Prostate gland (tissue), 2 donors: ENCODE measurements around the gene QPCT. TPM values are rescaled to one million over a fixed set of nuclear protein-coding genes. Genes with fewer than 3 reads are reported as not detected.
"Not testable (repeated sequence)": the region's sequence is repeated elsewhere in the genome, so short reads cannot be mapped to it uniquely, and the experiment has no call there.

Experiments used
- DNase-seq: peaks from one replicate; pipeline ENCODE4 v3.0.0-alpha.2; 2019; ENCODE audit warnings: low spot score
- H3K27ac ChIP-seq, 2 donors: fragments of 200-600 bp; sonication (generic); 2 replicates each; pipeline ENCODE4 v1.5.1; 2017 to 2019
- H3K27me3 ChIP-seq: fragments of 200-600 bp; sonication (generic); replicated peaks from 2 replicates; pipeline ENCODE4 v1.5.1; 2019; ENCODE audit not compliant: insufficient read depth
- H3K36me3 ChIP-seq, 2 donors: fragments of 200-600 bp; sonication (generic); 1 replicate in 1 of 2; 2 replicates in 1 of 2; pipeline versions ENCODE4 v1.5.1 to v1.8.1; 2017 to 2019
- H3K4me1 ChIP-seq: fragments of 200-600 bp; sonication (generic); replicated peaks from 2 replicates; pipeline ENCODE4 v1.5.1; 2019
- H3K4me3 ChIP-seq, 2 donors: fragments of 200-600 bp; sonication (generic); 2 replicates each; pipeline ENCODE4 v1.5.1; 2017 to 2019
- H3K9me3 ChIP-seq: fragments of 200-600 bp; sonication (generic); 2 replicates; pipeline ENCODE4 v1.5.1; 2017
- POLR2A ChIP-seq: fragments of 450-650 bp; IDR thresholded peaks from one replicate; pipeline ENCODE4 v1.6.1; 2016; ENCODE audit warnings: antibody characterized with exemption, mild to moderate bottlenecking
- POLR2AphosphoS5 ChIP-seq: sonication (generic); formaldehyde crosslinking; IDR thresholded peaks from one replicate; pipeline ENCODE4 v1.6.1; 2017; ENCODE audit warnings: antibody characterized with exemption
- WGBS: methylation state at CpG from one replicate; pipeline ENCODE4 v1.1.5; 2018; 5-methylcytosine and 5-hydroxymethylcytosine counted together
- intact Hi-C: fragments of 100-400 bp; cut with DNase I; formaldehyde crosslinking; loops from one replicate; pipeline ENCODE4 v1.14.2; 2022
- total RNA-seq, 2 donors: library from RNA; depleted of rRNA; stranded (reverse); fragments of >200 nt; gene quantifications; one replicate each; pipeline ENCODE4 v1.1.0, GENCODE V29; 2016
- TF ChIP-seq, protein P1 (sequence below), 4 experiments: fragments of 200-600 bp in 2 of 4; fragments of 450-650 bp in 2 of 4; sonication (generic) in 2 of 4; IDR thresholded peaks; 1 replicate in 3 of 4; 2 replicates in 1 of 4; pipeline ENCODE4 v1.5.1; 2016 to 2019; ENCODE audit warnings: antibody characterized with exemption in 4 of 4, mild to moderate bottlenecking in 2 of 4, moderate library complexity in 2 of 4

The QPCT gene
- total RNA-seq, 2 donors from 2014 or later, result 5.3 to 11.7 TPM

DNA sequence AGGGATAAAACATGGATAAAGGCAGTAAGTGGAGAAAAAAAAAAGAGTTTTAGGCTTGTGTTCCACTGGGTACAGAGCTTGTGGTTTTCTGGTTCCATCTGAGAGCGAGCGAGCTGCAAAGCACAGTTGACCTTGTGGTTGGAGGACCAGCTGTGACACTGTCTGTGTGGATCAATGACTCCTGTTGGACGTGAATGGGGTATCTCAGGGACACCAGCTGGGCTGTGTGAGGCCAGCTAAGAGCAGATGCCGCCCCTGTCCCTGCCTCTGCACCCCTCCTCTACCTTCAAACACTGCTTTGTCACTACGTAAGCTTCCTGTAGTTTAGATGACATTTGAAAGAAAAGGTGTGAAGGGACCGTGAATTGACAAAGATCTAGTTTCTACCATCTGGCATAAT, 67.8 kb downstream of the QPCT start:
- TF ChIP-seq POLR2A, result no peak
- 93% methylated on average over 6 of the region's 6 CpGs for WGBS
- H3K36me3 ChIP-seq, result no peaks in the 10 kb centered on the region
- intact Hi-C loops, result loop anchor here (5.0 to 10.0 kb wide), 4 partner anchors 123 to 465 kb away; no protein-coding TSS in a partner anchor
- no peaks in the 10 kb centered on the region for H3K4me1 ChIP-seq
- no peaks in the 10 kb centered on the region for H3K9me3 ChIP-seq
- H3K27ac ChIP-seq, result no peak overlapping the region
- no peak for DNase-seq
- no peak overlapping the region for H3K4me3 ChIP-seq
- no peaks in the 10 kb centered on the region for H3K27me3 ChIP-seq

DNA sequence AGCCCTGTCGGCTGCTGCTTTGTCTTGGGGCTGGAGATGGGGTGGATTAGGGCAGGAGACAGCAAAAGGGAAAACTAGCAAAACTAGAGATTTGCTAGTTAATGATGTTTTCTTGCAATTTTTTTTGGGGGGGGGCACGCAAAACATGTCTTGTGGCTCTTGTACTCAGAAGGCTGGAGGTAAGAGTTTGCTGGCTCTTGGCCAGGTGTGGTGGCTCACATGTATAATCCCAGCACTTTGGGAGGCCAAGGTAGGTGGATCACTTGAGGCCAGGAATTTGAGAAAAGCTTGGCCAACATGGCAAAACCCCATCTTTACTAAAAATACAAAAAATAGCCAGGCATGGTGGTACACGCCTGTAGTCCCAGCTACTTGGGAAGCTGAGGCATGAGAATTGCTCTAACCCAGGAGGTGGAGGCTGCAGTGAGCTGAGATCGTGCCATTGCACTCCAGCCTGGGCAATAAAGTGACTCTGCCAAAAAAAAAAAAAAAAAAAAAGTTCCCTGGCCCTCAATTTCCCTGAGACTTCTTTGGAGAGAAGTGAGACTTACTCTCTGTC, 69.6 kb downstream of the QPCT start:
- H3K36me3 ChIP-seq, H3K4me1 ChIP-seq, H3K27me3 ChIP-seq, H3K9me3 ChIP-seq, DNase-seq, H3K27ac ChIP-seq, H3K4me3 ChIP-seq: not testable (repeated sequence)
- 71% methylated on average over 4 of the region's 4 CpGs for WGBS
- intact Hi-C loops, result loop anchor here (2.0 to 10.0 kb wide), 5 partner anchors 121 to 463 kb away; no protein-coding TSS in a partner anchor

DNA sequence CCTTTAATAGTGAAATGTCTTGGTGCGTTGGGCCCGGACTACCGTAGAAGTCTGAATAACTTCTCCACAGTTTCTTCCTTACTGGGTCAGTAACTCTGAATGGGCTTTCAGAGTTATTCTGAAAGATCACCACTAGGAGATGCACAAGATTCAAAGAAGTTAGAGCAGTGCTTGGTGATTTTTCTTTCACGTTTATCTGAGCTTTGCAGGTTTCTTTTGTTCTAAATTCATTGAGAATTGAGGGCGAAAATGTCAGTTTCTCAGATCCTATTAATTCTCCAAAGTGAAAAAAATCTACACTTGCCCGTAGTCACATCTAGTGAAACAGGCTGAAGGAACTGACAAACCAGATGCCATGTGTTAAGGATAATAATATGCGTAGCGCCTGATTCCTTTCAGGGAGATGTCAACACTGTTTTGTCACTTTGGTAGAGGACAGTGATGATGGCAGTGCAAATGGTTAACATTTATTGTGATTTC, 70.1 kb downstream of the QPCT start:
- H3K4me3 ChIP-seq, result no peak overlapping the region
- DNase-seq, result no peak
- no peaks in the 10 kb centered on the region for H3K9me3 ChIP-seq
- H3K27ac ChIP-seq, result no peak overlapping the region
- TF ChIP-seq, protein P1, sequence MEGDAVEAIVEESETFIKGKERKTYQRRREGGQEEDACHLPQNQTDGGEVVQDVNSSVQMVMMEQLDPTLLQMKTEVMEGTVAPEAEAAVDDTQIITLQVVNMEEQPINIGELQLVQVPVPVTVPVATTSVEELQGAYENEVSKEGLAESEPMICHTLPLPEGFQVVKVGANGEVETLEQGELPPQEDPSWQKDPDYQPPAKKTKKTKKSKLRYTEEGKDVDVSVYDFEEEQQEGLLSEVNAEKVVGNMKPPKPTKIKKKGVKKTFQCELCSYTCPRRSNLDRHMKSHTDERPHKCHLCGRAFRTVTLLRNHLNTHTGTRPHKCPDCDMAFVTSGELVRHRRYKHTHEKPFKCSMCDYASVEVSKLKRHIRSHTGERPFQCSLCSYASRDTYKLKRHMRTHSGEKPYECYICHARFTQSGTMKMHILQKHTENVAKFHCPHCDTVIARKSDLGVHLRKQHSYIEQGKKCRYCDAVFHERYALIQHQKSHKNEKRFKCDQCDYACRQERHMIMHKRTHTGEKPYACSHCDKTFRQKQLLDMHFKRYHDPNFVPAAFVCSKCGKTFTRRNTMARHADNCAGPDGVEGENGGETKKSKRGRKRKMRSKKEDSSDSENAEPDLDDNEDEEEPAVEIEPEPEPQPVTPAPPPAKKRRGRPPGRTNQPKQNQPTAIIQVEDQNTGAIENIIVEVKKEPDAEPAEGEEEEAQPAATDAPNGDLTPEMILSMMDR (IDR thresholded peaks at IDR 0.05), result peak; percentile 79 to 96 (median 87)
- no peak for TF ChIP-seq POLR2A
- peak; percentile 39 for TF ChIP-seq POLR2AphosphoS5
- intact Hi-C loops, result loop anchor here (2.0 to 10.0 kb wide), 5 partner anchors 120 to 463 kb away; no protein-coding TSS in a partner anchor
- no peaks in the 10 kb centered on the region for H3K27me3 ChIP-seq
- no peaks in the 10 kb centered on the region for H3K36me3 ChIP-seq
- no peaks in the 10 kb centered on the region for H3K4me1 ChIP-seq
- 25% methylated on average over 8 of the region's 8 CpGs for WGBS

DNA sequence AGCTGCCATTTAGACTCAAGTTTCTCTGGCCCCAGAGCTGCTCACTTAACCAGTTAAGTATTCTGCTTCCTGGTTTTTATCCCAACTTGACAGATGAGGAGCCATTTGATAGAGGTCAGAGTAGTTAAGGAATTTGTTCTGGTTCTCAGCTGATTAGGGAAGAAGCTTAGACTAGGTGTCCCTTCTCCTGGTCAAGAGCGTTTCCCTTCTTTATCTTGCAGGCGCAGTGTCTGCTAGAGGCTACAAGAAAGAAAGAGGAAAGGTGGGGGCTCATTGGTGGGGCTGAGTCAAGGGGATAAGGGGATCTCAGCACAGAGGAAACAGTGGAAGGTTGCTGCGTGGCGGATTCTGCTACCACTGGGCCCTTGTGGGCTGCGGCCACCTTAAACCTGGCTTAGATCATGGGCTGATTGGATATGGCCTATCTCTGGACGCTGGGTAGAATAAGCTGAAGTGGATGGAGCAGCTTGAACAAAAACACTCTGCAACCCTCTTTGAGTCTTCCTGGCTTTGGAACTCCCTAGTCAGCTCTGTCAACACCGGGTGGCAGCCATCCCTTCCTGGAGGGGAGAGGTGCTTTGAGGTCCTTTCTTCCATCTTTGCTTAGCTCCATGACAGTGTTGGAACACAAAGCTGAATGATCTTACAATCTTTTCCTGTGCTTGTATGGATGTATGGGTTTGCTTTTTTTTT, 70.8 kb downstream of the QPCT start:
- Histone ChIP-seq H3K36me3 (no peaks in the 10 kb centered on the region), H3K27me3 (no peaks in the 10 kb centered on the region), H3K9me3 (no peaks in the 10 kb centered on the region), H3K4me1 (no peaks in the 10 kb centered on the region), H3K4me3 (no peak overlapping the region), H3K27ac (no peak overlapping the region)
- TF ChIP-seq, protein P1 (IDR thresholded peaks at IDR 0.05), result no peak
- TF ChIP-seq POLR2AphosphoS5, result no peak
- TF ChIP-seq POLR2A, result no peak
- 95% methylated on average over 7 of the region's 7 CpGs for WGBS
- DNase-seq, result no peak
- intact Hi-C loops, result loop anchor here (2.0 to 10.0 kb wide), 4 partner anchors 120 to 418 kb away; no protein-coding TSS in a partner anchor

DNA sequence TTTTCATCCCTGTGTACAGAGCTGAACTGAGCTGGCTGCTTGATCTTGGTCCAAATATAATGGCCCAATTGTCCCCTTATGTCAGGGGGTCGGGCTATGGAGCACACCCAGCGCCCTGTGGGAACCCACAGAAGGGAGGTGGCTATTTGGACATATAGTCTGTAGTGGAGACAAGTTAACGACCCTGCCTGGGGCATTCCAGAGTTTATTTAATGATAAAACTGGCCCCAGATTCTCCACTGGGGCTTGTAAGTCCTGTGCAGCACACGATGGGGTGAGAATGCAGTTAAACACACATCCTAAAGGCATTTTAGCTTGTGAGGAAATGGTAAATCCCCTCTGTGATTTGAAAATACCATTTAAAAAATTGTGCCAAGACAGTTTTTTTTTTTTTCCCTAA, 72.9 kb downstream of the QPCT start:
- no peak overlapping the region for H3K27ac ChIP-seq
- TF ChIP-seq POLR2AphosphoS5, result no peak
- TF ChIP-seq, protein P1 (IDR thresholded peaks at IDR 0.05), result no peak
- DNase-seq, result no peak
- H3K36me3 ChIP-seq, result no peaks in the 10 kb centered on the region
- no peak overlapping the region for H3K4me3 ChIP-seq
- H3K4me1 ChIP-seq, result no peaks in the 10 kb centered on the region
- no peaks in the 10 kb centered on the region for H3K9me3 ChIP-seq
- H3K27me3 ChIP-seq, result no peaks in the 10 kb centered on the region
- 50% methylated on average over 4 of the region's 4 CpGs for WGBS
- intact Hi-C loops, result loop anchor here (10.0 kb wide), 3 partner anchors 117 to 237 kb away; no protein-coding TSS in a partner anchor
